SK-N-SH (cell line): ENCODE data around the gene RHBDL2. TPM values are rescaled to one million over a fixed set of nuclear protein-coding genes. Genes with fewer than 3 reads are reported as not detected.
"Not testable (repeated sequence)": the region's sequence is repeated elsewhere in the genome, so short reads cannot be mapped to it uniquely, and the experiment has no call there.

Experiments
- CTCF ChIA-PET: fragments of 300-600, 350-600 bp; formaldehyde crosslinking; extraction: SDS; loops from one replicate; lab custom pipeline; 2021; lab: Yijun Ruan, JAX
- POLR2A ChIA-PET: fragments of 350-600 bp; sonication (Branson Sonifier 250); formaldehyde crosslinking; extraction: SDS; loops from one replicate; lab custom pipeline; 2020; ENCODE audit warnings: antibody characterized with exemption, inconsistent platforms; lab: Yijun Ruan, JAX
- DNase-seq: peaks from one replicate; pipeline ENCODE4 v3.0.0; 2012
- H2AFZ ChIP-seq: fragments of 200-600 bp; sonication (generic); 2 replicates; pipeline ENCODE4 v1.8.1; 2016; ENCODE audit warnings: antibody characterized with exemption, mild to moderate bottlenecking, low read depth
- H3F3A ChIP-seq: fragments of 200-600 bp; sonication (generic); replicated peaks from 2 replicates; pipeline ENCODE3; 2016; ENCODE audit warnings: antibody characterized with exemption, mild to moderate bottlenecking; ENCODE audit not compliant: insufficient read depth
- H3K27ac ChIP-seq, 2 experiments: fragments of 200-500 bp in 1 of 2; fragments of 200-600 bp in 1 of 2; sonication (Bioruptor generic) in 1 of 2; sonication (generic), shearing (Covaris generic) in 1 of 2; 2 replicates each; pipeline versions ENCODE4 v1.5.1 to v1.6.1; 2014 to 2016; ENCODE audit warnings: low read depth in 2 of 2, inconsistent platforms in 1 of 2, low read length in 1 of 2, mild to moderate bottlenecking in 1 of 2, mixed read lengths in 1 of 2
- H3K27me3 ChIP-seq: fragments of 200-600 bp; sonication (generic), shearing (Covaris generic); 2 replicates; pipeline ENCODE4 v1.6.1; 2016; ENCODE audit warnings: mixed run types; ENCODE audit not compliant: insufficient read depth
- H3K36me3 ChIP-seq, 2 experiments: fragments of 200-500 bp in 1 of 2; fragments of 200-600 bp in 1 of 2; sonication (Bioruptor generic) in 1 of 2; sonication (generic) in 1 of 2; replicated peaks in 1 of 2; 2 replicates each; pipeline versions ENCODE3 to v1.5.1; 2014 to 2016; ENCODE audit warnings: low read length in 1 of 2, mild to moderate bottlenecking in 1 of 2; ENCODE audit not compliant: insufficient read depth in 2 of 2, control insufficient read depth in 1 of 2
- H3K4me1 ChIP-seq, 2 experiments: fragments of 200-500 bp in 1 of 2; fragments of 200-600 bp in 1 of 2; sonication (Bioruptor generic) in 1 of 2; sonication (generic), shearing (Covaris generic) in 1 of 2; 2 replicates each; pipeline versions ENCODE4 v1.5.1 to v1.6.1; 2014 to 2016; ENCODE audit warnings: low read depth in 1 of 2, low read length in 1 of 2, mixed run types in 1 of 2; ENCODE audit not compliant: insufficient read depth in 2 of 2, control insufficient read depth in 1 of 2
- H3K4me2 ChIP-seq: fragments of 200-600 bp; sonication (generic), shearing (Covaris generic); 2 replicates; pipeline ENCODE4 v1.6.1; 2017; ENCODE audit warnings: mixed run types
- H3K4me3 ChIP-seq, 2 experiments: fragments of 200-500 bp in 1 of 2; fragments of 200-600 bp in 1 of 2; sonication (Bioruptor generic) in 1 of 2; sonication (generic), shearing (Covaris generic) in 1 of 2; 2 replicates each; pipeline versions ENCODE4 v1.5.1 to v1.8.1; 2014 to 2016; ENCODE audit warnings: low read depth in 2 of 2, inconsistent platforms in 1 of 2, low read length in 1 of 2, mild to moderate bottlenecking in 1 of 2, mixed read lengths in 1 of 2, moderate library complexity in 1 of 2
- H3K79me2 ChIP-seq: fragments of 200-600 bp; sonication (generic); 2 replicates; pipeline ENCODE4 v1.8.1; 2017; ENCODE audit warnings: mild to moderate bottlenecking; ENCODE audit not compliant: insufficient read depth
- H3K9ac ChIP-seq: fragments of 200-600 bp; sonication (generic); 2 replicates; pipeline ENCODE4 v1.6.1; 2017; ENCODE audit warnings: mixed run types
- H3K9me2 ChIP-seq: fragments of 200-600 bp; sonication (generic); 2 replicates; pipeline ENCODE4 v1.6.1; 2017; ENCODE audit warnings: mixed run types
- H3K9me3 ChIP-seq: fragments of 200-600 bp; sonication (generic); 2 replicates; pipeline ENCODE4 v1.6.1; 2017; ENCODE audit warnings: mixed run types, mild to moderate bottlenecking, moderate library complexity
- H4K20me1 ChIP-seq: fragments of 200-600 bp; sonication (generic); 2 replicates; pipeline ENCODE4 v1.6.1; 2017; ENCODE audit warnings: mild to moderate bottlenecking, mixed run types; ENCODE audit not compliant: insufficient read depth
- FOSL2 ChIP-seq: IDR thresholded peaks from 2 replicates; pipeline ENCODE4 v1.4.0; 2012; ENCODE audit warnings: low read depth, mild to moderate bottlenecking, moderate library complexity, borderline replicate concordance
- FOXJ3 ChIP-seq: sonication (generic); formaldehyde crosslinking; IDR thresholded peaks from 2 replicates; pipeline ENCODE4 v1.5.1; 2020; ENCODE audit warnings: mild to moderate bottlenecking, missing genetic modification reagents
- MXI1 ChIP-seq: IDR thresholded peaks from 2 replicates; pipeline ENCODE4 v1.6.1; 2012; ENCODE audit warnings: mild to moderate bottlenecking, low read depth, low read length, improper control_type of control experiment
- POLR2AphosphoS5 ChIP-seq: IDR thresholded peaks from 2 replicates; pipeline ENCODE4 v1.6.1; 2012; ENCODE audit warnings: low read depth, low read length
- RAD21 ChIP-seq: IDR thresholded peaks from 2 replicates; pipeline ENCODE4 v1.6.1; 2012; ENCODE audit warnings: mild to moderate bottlenecking, low read length
- RCOR1 ChIP-seq: fragments of 150-350 bp; IDR thresholded peaks from 2 replicates; pipeline ENCODE4 v1.6.1; 2017; ENCODE audit warnings: antibody characterized with exemption, low read length
- TCF12 ChIP-seq: IDR thresholded peaks from 2 replicates; pipeline ENCODE4 v1.4.0; 2012
- TEAD4 ChIP-seq: IDR thresholded peaks from 2 replicates; pipeline ENCODE4 v1.4.0; 2012; ENCODE audit warnings: mild to moderate bottlenecking, borderline replicate concordance; ENCODE audit not compliant: insufficient read depth
- USF2 ChIP-seq: fragments of 150-350 bp; IDR thresholded peaks from 2 replicates; pipeline ENCODE4 v1.6.1; 2017; ENCODE audit warnings: antibody characterized with exemption, low read length, low read depth, borderline replicate concordance
- YY1 ChIP-seq: IDR thresholded peaks from 2 replicates; pipeline ENCODE4 v1.4.0; 2012; ENCODE audit warnings: low read depth, mild to moderate bottlenecking
- WGBS: methylation state at CpG from one replicate; pipeline ENCODE4 v1.1.6; 2017; ENCODE audit warnings: low lambda C conversion rate; 5-methylcytosine and 5-hydroxymethylcytosine counted together
- polyA plus RNA-seq, 3 experiments: library from polyadenylated mRNA; depleted of rRNA; stranded (reverse); fragments of >200 nt; gene quantifications; 2 replicates each; pipeline ENCODE4 v1.2.3, GENCODE V29; 2012
- TF ChIP-seq, protein P1 (sequence below): fragments of 200-600 bp; sonication (generic); IDR thresholded peaks from 2 replicates; pipeline ENCODE4 v1.6.1; 2017; ENCODE audit warnings: antibody characterized with exemption, mild to moderate bottlenecking, moderate library complexity
- TF ChIP-seq, protein P2 (sequence below): IDR thresholded peaks from 2 replicates; pipeline ENCODE4 v1.4.0; 2012; ENCODE audit warnings: low read depth, borderline replicate concordance
- TF ChIP-seq, protein P3 (sequence below): IDR thresholded peaks from 2 replicates; pipeline ENCODE4 v1.4.0; 2012; ENCODE audit warnings: low read depth

The RHBDL2 gene
- polyA plus RNA-seq, 1 of the 3 experiments (the other 2 are of a cell fraction) = 0.07 TPM

GRCh38 chr1:38845088-38845487 is 96.5 kb downstream of the RHBDL2 start:
- H3K36me3 ChIP-seq = peaks cover 11 to 52% of the 10 kb centered on the region in 2 experiments
- H3K4me2 ChIP-seq, H3K4me3 ChIP-seq, H3K9ac ChIP-seq, DNase-seq, H3K9me3 ChIP-seq, POLR2A ChIA-PET, H3K79me2 ChIP-seq, H3K4me1 ChIP-seq, H3K9me2 ChIP-seq, H2AFZ ChIP-seq, H3K27me3 ChIP-seq, H3K27ac ChIP-seq, H4K20me1 ChIP-seq, H3F3A ChIP-seq: not testable (repeated sequence)
- CTCF ChIA-PET = interaction anchor here (0.6 to 4.1 kb wide), 2 partner anchors 10 to 240 kb away, joined by 3 to 18 read pairs; no protein-coding TSS in a partner anchor
- WGBS = 98% methylated on average over 3 of the region's 3 CpGs

DNA sequence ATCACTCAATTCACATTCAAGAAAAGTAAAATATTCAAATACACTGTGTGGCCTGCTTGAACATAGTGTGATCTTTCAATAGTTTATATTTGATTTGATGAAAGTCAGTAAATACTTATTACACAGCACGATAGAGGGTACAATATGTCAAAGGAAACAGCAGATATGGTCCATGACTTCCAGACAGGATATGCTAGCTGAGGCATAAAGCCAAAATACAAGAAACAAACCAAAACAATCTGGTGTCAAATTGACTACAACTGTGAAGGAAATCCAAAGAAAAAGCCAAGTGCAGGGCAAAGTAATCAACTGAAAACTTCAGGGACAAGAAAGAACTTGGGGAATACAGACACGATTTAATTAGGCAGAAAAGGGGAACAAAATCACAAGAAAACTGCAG is 101.3 kb downstream of the RHBDL2 start:
- POLR2A ChIA-PET = no interaction called here
- WGBS = 85% methylated on average over 2 of the region's 2 CpGs
- Histone ChIP-seq H3K36me3 (peaks cover 33 to 41% of the 10 kb centered on the region in 2 experiments), H3F3A (no peaks in the 10 kb centered on the region), H3K4me3 (no peak overlapping the region), H3K79me2 (peaks cover 6% of the 10 kb centered on the region), H3K9me3 (no peaks in the 10 kb centered on the region), H2AFZ (no peak overlapping the region), H3K9ac (no peak overlapping the region), H3K4me1 (no peaks in the 10 kb centered on the region), H3K4me2 (no peak overlapping the region), H3K9me2 (no peaks in the 10 kb centered on the region), H3K27ac (no peak overlapping the region), H4K20me1 (no peaks in the 10 kb centered on the region), H3K27me3 (no peaks in the 10 kb centered on the region)
- no peak for DNase-seq
- TF ChIP-seq, protein P1, sequence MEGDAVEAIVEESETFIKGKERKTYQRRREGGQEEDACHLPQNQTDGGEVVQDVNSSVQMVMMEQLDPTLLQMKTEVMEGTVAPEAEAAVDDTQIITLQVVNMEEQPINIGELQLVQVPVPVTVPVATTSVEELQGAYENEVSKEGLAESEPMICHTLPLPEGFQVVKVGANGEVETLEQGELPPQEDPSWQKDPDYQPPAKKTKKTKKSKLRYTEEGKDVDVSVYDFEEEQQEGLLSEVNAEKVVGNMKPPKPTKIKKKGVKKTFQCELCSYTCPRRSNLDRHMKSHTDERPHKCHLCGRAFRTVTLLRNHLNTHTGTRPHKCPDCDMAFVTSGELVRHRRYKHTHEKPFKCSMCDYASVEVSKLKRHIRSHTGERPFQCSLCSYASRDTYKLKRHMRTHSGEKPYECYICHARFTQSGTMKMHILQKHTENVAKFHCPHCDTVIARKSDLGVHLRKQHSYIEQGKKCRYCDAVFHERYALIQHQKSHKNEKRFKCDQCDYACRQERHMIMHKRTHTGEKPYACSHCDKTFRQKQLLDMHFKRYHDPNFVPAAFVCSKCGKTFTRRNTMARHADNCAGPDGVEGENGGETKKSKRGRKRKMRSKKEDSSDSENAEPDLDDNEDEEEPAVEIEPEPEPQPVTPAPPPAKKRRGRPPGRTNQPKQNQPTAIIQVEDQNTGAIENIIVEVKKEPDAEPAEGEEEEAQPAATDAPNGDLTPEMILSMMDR = no peak
- TF ChIP-seq USF2 (no peak), POLR2AphosphoS5 (no peak), RCOR1 (no peak), TCF12 (no peak), MXI1 (no peak), TEAD4 (no peak), RAD21 (no peak), FOXJ3 (CRISPR knock-in tag) (no peak), YY1 (no peak), FOSL2 (no peak)
- TF ChIP-seq, protein P2, sequence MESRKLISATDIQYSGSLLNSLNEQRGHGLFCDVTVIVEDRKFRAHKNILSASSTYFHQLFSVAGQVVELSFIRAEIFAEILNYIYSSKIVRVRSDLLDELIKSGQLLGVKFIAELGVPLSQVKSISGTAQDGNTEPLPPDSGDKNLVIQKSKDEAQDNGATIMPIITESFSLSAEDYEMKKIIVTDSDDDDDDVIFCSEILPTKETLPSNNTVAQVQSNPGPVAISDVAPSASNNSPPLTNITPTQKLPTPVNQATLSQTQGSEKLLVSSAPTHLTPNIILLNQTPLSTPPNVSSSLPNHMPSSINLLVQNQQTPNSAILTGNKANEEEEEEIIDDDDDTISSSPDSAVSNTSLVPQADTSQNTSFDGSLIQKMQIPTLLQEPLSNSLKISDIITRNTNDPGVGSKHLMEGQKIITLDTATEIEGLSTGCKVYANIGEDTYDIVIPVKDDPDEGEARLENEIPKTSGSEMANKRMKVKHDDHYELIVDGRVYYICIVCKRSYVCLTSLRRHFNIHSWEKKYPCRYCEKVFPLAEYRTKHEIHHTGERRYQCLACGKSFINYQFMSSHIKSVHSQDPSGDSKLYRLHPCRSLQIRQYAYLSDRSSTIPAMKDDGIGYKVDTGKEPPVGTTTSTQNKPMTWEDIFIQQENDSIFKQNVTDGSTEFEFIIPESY = no peak
- TF ChIP-seq, protein P3, sequence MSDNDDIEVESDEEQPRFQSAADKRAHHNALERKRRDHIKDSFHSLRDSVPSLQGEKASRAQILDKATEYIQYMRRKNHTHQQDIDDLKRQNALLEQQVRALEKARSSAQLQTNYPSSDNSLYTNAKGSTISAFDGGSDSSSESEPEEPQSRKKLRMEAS = no peak
- CTCF ChIA-PET = interaction anchor here (1.0 kb wide), 1 partner anchor 12 kb away, joined by 3 read pairs; no protein-coding TSS in a partner anchor
